ENCODE data around the gene MSRB1. TPM values are rescaled to one million over a fixed set of nuclear protein-coding genes. Genes with fewer than 3 reads are reported as not detected.

Gene MSRB1, protein sequence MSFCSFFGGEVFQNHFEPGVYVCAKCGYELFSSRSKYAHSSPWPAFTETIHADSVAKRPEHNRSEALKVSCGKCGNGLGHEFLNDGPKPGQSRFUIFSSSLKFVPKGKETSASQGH
- 6.4 and 14.3 TPM in 2 replicates for total RNA-seq (ENCODE audit: low replicate concordance)

DNA sequence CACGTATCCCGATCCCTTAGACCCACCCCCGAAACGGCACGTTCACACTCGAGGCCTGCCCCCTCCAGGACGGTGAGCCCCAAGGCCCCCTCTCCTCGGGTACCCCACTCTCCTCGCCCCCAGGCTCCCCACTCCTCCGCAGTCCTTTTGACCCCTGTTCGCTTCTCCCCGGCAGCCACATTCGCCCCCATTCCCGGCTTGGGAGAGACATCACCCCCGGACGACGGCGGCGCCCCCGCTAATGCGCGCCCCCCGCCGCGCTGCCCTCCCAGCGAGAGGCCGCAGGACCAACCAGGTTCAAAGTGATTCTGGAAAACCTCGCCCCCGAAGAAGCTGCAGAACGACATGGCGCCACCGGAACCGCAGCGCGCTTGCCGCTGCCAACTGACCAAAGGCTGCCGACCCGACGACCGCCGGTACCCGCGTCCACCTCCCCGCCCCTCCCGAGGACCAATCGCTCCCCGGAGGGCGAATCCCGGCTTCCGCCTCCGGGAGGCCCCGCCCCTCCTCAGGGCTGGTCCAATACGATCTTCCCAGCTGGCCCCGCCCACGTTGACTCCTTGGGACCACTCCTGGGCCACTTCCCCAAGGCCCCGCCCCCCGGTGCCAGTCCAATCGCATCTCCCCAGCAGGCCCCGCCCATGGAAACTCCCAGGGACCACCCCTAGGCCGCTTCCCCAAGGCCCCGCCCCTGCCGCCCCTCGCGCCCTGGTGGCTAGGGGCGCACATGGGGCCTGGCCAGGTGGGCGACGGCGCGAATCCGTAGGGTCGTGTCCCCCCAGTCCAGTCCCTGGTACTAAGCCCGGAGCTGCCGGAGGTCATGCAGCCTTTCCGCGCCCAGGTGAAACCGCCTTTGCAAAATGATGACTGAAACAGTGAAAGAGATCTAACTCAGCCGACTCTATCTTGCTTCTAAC is at the start of gene MSRB1:
Gene MSRB1 (minus strand): TSS at position 390 of the 917 bp plus-strand sequence. CDS start 43 bp downstream, at position 347.
- peak; percentile 95 for DNase-seq (ENCODE audit: low read depth)
- TF ChIP-seq, protein P1, sequence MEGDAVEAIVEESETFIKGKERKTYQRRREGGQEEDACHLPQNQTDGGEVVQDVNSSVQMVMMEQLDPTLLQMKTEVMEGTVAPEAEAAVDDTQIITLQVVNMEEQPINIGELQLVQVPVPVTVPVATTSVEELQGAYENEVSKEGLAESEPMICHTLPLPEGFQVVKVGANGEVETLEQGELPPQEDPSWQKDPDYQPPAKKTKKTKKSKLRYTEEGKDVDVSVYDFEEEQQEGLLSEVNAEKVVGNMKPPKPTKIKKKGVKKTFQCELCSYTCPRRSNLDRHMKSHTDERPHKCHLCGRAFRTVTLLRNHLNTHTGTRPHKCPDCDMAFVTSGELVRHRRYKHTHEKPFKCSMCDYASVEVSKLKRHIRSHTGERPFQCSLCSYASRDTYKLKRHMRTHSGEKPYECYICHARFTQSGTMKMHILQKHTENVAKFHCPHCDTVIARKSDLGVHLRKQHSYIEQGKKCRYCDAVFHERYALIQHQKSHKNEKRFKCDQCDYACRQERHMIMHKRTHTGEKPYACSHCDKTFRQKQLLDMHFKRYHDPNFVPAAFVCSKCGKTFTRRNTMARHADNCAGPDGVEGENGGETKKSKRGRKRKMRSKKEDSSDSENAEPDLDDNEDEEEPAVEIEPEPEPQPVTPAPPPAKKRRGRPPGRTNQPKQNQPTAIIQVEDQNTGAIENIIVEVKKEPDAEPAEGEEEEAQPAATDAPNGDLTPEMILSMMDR (IDR thresholded peaks at IDR 0.05; ENCODE audit: insufficient read depth, low read length), result no peak
- H3K4me3 ChIP-seq (ENCODE audit: low read depth, low read length), result peak within 1 kb of the TSS; percentile 86

DNA sequence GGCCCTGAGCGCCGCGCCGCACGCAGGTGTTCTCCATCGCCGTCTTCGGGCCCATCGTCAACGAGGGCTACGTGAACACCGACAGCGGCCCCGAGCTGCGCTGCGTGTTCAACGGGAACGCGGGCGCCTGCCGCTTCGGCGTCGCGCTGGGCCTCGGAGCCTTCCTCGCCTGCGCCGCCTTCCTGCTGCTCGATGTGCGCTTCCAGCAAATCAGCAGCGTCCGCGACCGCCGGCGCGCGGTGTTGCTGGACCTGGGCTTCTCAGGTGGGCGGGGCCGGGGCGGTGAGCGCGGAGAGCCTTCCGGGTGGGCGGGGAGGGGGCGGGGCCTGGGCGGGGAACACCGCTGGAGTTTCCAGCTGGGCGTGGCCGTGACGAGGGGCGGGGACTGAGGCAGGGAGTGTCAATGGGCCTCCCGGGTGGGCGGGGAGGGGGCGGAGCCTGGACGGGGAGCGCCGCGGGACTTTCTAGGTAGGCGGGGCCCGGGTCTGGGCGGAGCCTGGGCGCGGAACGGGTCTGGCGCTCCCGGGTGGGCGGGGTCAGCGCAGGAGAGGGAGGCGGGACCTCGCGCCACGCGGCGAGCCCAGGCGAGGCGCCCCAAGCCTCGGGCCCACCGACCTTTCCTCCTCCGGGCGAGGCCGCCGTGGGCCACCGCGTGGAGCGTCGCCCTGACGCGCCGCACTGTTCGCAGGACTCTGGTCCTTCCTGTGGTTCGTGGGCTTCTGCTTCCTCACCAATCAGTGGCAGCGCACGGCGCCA is 49.1 kb upstream of the MSRB1 start:
- H3K4me3 ChIP-seq (ENCODE audit: low read depth, low read length), result peak overlapping the region; percentile 54
- DNase-seq (ENCODE audit: low read depth), result peak; percentile 88
- TF ChIP-seq, protein P1 (IDR thresholded peaks at IDR 0.05; ENCODE audit: insufficient read depth, low read length), result no peak

DNA sequence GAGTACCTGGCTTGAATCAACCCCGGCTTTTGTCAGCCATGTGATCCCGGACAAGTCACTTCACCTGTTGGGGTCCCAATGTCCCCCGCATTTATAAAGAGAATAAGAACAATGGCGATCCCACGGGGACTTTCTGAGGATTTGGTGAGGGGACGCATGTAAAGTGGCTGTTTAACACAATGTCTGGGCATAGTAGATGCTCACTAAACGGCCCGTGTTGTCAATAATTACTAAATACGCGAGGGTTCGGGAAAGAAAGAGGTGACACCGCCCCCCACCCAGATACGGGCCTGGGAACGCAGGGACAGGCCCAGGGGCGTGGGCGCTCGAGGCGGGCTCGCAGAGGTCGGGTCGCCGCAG is 48.6 kb upstream of the MSRB1 start:
- peak overlapping the region; percentile 54 for H3K4me3 ChIP-seq (ENCODE audit: low read depth, low read length)
- TF ChIP-seq, protein P1 (IDR thresholded peaks at IDR 0.05; ENCODE audit: insufficient read depth, low read length), result no peak
- DNase-seq (ENCODE audit: low read depth), result no peak

DNA sequence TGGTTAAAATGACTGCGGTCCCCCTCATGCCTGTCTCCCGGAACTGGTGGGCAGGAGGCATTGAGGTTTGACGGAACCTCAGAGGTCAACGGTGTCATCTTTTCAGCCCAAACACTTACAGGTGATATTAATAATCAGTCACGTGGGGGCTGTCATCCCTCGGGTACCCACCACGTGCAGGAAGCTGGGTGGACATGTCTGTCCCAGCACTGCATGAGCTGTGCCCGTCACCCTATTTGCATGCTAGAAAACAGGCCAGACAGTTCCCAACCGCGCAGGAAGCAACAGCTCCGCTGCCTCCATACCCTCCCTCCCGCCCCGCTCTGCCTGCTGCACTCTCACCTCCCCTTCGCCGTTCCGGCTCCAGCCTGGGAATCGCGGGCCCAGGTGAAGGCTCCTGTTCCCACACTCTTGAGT is 48.1 kb upstream of the MSRB1 start:
- TF ChIP-seq, protein P1 (IDR thresholded peaks at IDR 0.05; ENCODE audit: insufficient read depth, low read length), result no peak
- no peak overlapping the region for H3K4me3 ChIP-seq (ENCODE audit: low read depth, low read length)
- no peak for DNase-seq (ENCODE audit: low read depth)

DNA sequence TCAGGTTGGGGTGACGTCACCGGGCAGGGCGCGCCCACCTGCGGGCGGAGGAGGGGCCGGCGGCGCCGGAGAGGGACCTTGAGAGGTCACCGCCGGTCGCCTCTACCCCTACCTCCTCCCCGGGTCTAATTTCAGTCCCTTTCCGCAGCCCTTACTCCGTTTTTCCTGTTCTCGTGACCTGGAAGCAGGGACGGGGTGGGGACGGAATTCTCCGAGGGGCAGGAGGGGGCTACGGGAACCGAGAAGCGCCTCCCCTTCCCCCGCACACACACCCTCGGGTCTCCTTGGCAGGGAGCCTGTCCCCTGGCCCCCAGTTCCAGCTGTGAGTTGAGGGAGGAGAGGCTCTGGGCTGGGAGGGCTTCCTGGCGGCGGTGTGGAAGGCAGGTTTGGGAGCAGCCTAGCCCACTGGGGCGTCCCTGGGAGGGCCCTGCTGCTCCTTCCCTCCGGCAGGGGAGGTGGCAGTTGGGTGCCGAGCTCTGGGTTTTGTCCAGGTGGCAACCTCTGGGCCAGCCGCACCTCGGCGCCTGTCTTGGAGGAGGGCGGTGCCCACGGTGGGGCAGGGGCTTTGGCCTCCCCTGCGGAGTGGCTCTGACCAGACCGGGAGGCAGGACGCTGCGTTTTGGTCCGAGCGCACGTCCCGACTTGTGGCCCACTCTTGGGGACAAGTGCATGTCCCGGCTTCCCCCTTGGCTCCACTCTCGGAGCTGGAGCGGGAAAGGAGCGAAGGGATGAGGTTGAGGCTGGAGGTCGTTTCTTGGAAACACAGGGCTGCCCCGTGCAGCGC is 47.5 kb upstream of the MSRB1 start:
- H3K4me3 ChIP-seq (ENCODE audit: low read depth, low read length), result peak overlapping the region; percentile 28
- TF ChIP-seq, protein P1 (IDR thresholded peaks at IDR 0.05; ENCODE audit: insufficient read depth, low read length), result no peak
- DNase-seq (ENCODE audit: low read depth), result no peak

DNA sequence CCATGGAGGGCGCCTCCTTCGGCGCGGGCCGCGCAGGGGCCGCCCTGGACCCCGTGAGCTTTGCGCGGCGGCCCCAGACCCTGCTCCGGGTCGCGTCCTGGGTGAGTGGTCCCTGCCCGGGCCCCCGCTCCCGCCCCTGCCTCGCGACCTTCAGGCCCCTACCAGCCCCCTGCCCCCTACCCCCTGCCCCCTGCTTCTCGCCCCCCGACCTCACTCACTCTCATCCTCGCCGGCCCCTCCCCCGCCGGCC is 47.0 kb upstream of the MSRB1 start:
- TF ChIP-seq, protein P1 (IDR thresholded peaks at IDR 0.05; ENCODE audit: insufficient read depth, low read length), result no peak
- peak overlapping the region; percentile 41 for H3K4me3 ChIP-seq (ENCODE audit: low read depth, low read length)
- DNase-seq (ENCODE audit: low read depth), result no peak
